HG02943 (cell line): ENCODE measurements around the gene FLNC.

Experiments used
- ATAC-seq: cut with Tn5 transposase; IDR thresholded peaks from one replicate; pipeline ENCODE4 v1.9.1; 2021; ENCODE audit warnings: mild to moderate bottlenecking, low read depth, moderate library complexity; ENCODE audit not compliant: unreplicated experiment

Gene FLNC

DNA sequence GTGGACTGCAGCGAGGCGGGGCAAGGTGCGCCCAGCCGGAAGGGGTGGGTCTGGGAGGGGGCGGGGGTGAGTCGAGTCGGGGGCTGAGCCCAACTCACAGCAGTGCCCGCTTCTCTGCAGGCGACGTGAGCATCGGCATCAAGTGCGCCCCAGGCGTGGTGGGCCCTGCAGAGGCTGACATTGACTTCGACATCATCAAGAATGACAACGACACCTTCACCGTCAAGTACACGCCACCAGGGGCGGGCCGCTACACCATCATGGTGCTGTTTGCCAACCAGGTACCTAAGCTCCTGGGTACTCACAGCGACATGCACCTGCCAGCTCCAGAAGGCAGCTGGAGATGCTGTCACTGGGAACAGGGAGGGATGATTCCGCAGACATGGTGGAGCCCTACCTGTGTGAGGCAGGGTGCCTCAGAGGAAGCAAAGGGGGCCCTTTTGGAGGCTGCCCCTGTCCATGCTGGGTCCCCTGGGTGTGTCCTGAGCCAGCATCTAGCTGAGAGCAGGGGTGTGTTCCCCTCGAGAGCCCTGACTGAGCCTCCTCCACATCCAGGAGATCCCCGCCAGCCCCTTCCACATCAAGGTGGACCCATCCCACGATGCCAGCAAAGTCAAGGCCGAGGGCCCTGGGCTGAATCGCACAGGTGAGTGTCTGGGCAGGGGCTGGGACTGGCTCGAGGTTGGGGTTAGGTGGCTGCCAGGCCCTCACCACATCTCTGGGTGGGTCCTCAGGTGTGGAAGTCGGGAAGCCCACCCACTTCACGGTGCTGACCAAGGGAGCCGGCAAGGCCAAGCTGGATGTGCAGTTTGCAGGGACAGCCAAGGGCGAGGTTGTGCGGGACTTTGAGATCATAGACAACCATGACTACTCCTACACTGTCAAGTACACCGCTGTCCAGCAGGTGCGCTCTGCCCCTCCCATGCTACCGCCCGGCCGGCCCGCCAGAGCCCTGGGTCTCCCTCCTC, 12.8 kb downstream of the FLNC start:
- ATAC-seq = no peak

DNA sequence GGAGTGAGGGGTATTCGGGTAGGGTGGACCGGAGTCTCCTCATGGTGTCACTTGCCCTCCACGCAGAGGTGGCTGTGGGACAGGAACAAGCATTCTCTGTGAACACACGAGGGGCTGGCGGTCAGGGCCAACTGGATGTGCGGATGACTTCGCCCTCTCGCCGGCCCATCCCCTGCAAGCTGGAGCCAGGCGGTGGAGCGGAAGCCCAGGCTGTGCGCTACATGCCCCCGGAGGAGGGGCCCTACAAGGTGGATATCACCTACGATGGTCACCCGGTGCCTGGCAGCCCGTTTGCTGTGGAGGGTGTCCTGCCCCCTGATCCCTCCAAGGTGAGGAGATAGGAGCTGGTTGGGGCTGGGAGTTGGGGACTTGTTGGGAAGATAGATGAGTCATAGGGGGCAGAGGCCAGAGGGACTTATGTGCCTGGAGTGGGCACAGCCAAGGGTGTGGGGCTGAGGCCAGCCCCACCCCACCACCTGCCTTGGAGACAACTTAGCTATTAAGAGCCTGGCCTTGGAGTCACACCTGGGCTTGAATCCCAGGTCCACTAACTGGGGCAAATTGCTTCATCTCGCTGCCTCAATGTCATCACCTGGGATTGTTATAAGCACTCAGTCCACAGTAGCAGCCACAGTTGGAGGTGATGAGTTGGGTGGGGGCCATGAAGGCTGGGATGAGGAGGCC, 13.9 kb downstream of the FLNC start:
- ATAC-seq = no peak

DNA sequence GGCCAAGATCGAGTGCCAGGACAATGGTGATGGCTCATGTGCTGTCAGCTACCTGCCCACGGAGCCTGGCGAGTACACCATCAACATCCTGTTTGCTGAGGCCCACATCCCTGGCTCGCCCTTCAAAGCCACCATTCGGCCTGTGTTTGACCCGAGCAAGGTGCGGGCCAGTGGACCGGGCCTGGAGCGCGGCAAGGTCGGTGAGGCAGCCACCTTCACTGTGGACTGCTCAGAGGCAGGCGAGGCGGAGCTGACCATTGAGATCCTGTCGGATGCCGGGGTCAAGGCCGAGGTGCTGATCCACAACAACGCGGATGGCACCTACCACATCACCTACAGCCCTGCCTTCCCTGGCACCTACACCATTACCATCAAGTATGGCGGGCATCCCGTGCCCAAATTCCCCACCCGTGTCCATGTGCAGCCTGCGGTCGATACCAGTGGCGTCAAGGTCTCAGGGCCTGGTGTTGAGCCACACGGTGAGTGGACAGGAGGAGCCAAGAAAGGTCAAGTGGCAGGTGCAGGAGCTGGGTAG, 14.6 kb downstream of the FLNC start:
- no peak for ATAC-seq

DNA sequence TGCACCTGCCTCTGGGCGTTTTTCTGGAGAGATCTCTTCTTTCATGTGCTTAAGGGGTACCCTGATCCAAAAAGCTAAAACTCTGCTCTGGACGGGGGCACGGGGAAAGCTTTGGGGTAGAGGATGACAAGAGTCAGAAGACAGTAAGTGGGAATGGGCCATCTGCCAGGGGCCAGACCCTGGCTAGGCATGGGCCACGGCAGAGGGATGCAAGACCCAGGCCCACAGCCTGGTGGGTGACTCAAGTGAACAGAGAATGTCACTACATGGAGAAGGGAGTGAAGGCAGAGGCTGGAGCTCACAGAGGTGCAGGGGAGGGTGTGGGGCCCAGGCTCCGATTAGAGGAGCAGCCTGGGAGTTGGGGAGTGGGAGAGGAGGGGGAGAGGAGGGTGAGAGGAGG, 15.3 kb downstream of the FLNC start:
- no peak for ATAC-seq

DNA sequence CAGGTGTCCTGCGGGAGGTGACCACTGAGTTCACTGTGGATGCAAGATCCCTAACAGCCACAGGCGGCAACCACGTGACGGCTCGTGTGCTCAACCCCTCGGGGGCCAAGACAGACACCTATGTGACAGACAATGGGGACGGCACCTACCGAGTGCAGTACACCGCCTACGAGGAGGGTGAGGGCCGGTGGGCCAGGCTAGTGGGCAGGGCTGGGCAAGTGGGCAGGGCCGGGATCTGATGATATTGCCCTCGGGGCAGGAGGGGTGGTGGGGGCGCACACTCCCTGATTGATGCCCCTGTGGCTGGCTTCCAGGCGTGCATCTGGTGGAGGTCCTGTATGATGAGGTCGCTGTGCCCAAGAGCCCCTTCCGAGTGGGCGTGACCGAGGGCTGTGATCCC, 15.8 kb downstream of the FLNC start:
- ATAC-seq = no peak

DNA sequence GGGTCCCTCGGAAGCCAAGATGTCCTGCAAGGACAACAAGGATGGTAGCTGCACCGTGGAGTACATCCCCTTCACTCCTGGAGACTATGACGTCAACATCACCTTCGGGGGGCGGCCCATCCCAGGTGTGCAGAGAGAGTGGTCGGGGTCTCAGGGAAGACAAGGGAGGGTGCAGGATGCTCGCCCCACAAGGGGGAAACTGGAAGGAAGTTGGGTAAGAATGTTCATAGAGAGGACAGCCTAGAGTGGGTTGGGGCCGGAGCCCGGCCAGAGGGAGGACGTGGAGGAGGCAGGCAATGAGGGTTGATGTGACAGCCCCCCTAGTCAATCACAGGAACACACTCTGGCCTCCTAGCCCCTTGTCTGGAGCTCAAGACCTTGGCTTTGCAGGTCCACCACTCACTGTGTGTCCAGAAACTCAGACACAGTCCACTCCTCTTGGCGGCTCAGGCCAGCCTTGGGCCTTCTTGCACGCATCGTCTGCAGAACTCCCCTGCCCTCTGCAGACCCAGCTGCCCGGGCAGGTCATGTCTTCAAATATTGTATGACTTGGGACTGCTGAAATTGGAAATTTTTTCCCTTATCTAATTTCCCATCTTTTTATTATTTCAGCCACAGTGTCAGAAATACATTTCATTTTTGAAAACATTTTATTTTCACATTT, 16.7 kb downstream of the FLNC start:
- ATAC-seq = no peak

DNA sequence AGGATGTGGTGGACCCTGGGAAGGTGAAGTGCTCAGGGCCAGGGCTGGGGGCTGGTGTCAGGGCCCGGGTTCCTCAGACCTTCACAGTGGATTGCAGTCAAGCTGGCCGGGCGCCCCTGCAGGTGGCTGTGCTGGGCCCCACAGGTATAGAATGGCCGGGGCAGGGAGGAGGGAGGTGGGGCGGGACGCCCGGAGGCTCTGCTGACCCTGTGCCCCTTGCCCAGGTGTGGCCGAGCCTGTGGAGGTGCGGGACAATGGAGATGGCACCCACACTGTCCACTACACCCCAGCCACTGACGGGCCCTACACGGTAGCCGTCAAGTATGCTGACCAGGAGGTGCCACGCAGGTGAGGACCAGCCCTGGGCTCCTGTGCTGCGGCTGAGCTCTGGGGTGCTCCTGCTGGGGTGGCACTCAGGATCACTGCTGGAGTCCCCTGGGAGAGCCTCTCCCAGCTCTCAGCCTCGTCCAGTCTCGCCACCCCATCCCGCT, 17.6 kb downstream of the FLNC start:
- no peak for ATAC-seq

DNA sequence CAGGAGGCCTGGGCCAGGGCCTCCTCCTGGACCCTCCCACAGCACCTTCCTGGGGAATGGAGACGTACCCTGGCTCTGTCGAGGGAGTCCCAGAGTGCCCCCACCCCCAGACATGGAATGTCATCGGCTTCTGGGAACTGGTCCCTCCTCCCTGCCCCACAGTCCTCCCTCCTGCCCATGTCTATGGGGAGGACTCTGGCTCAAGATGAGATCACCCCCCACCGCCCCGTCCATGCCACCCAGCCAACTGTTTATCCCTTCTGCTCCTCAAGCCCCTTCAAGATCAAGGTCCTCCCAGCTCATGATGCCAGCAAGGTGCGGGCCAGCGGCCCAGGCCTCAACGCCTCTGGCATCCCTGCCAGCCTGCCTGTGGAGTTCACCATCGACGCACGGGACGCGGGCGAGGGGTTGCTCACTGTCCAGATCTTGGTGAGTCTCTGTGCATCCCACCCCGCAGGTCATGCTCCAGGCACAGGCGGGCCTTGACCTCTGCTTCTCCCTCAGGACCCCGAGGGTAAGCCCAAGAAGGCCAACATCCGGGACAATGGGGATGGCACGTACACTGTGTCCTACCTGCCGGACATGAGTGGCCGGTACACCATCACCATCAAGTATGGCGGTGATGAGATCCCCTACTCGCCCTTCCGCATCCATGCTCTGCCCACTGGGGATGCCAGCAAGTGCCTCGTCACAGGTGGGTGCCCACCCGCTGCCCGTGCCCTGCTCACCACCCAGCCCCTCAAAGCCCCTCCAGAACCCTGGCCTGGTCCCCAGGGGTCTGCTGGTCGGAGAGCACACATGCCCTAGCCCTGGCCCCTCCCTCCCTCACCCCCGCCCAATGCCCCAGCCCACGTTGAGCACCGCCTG, 18.3 kb downstream of the FLNC start:
- ATAC-seq = no peak

DNA sequence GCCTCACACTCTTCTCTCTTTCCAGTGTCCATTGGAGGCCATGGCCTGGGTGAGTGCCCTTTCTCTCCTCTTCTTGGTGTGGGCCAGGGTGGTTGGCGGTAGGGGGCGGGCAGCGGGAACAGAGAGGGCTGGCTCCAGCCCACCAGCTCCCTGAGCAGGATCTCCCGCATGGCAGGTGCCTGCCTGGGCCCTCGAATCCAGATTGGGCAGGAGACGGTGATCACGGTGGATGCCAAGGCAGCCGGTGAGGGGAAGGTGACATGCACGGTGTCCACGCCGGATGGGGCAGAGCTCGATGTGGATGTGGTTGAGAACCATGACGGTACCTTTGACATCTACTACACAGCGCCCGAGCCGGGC, 18.9 kb downstream of the FLNC start:
- no peak for ATAC-seq

DNA sequence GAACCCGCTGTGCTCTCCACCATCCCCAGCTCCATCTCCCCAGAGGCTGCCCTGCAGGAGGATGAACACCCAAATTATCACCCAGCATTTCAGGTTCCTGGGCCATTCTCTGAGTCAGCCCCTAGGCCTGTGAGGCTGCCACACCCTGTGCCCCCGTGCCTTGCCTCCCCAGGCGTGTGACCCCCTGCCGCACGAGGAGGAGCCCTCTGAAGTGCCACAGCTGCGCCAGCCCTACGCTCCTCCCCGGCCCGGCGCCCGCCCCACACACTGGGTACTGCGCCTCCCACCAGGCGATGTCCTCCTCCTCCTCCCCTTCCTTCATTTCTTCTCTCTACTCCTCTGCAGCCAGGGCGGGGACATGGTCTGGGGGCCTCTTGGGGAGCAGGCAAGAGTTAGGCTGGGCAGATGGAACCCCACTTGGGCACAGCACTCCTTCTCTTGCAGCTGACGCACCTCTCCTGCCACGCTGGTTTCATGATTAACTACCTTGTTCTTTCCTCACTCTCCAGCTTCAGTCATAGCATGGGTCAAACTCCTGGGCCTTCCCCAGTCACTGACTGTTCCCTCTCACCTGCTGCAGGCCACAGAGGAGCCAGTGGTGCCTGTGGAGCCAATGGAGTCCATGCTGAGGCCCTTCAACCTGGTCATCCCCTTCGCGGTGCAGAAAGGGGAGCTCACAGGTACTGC, 19.7 kb downstream of the FLNC start:
- ATAC-seq = no peak

DNA sequence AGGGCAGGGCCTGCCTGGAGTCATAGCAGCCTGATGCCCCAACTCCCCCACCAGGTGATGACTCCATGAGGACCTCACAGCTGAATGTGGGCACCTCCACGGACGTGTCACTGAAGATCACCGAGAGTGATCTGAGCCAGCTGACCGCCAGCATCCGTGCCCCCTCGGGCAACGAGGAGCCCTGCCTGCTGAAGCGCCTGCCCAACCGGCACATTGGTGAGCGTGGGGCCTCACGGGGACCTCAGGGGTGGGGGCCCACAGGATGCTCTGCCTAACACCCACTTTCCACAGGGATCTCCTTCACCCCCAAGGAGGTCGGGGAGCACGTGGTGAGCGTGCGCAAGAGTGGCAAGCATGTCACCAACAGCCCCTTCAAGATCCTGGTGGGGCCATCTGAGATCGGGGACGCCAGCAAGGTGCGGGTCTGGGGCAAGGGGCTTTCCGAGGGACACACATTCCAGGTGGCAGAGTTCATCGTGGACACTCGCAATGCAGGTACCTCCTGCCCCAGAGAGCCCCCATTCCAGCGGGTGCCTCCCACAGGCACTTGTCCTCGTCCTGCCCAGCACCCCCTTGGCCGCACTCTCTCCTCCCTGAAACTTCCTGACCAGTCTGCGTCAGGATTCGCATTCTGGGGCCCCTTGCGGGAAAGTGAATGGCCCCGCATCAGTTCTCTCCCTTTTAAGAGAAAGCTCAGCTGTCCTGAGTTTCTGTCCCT, 22.5 kb downstream of the FLNC start:
- ATAC-seq = no peak

DNA sequence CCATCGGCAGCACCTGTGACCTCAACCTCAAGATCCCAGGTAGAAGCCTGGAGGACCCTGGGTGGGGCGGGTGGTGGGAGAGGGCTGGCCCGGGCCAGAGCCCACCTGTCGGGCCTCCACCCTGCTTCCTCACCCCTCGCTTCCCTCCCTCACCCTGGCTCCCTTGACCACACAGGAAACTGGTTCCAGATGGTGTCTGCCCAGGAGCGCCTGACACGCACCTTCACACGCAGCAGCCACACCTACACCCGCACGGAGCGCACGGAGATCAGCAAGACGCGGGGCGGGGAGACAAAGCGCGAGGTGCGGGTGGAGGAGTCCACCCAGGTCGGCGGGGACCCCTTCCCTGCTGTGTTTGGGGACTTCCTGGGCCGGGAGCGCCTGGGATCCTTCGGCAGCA, 23.6 kb downstream of the FLNC start:
- no peak for ATAC-seq

DNA sequence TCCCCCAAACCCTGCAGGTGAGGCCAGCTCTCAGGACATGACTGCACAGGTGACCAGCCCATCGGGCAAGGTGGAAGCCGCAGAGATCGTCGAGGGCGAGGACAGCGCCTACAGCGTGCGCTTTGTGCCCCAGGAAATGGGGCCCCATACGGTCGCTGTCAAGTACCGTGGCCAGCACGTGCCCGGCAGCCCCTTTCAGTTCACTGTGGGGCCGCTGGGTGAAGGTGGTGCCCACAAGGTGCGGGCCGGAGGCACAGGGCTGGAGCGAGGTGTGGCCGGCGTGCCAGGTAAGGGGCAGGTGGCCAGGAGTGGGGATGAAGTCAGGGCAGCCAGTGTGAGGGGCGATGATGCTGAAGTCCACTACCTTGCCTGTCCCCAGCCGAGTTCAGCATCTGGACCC, 24.2 kb downstream of the FLNC start:
- no peak for ATAC-seq

DNA sequence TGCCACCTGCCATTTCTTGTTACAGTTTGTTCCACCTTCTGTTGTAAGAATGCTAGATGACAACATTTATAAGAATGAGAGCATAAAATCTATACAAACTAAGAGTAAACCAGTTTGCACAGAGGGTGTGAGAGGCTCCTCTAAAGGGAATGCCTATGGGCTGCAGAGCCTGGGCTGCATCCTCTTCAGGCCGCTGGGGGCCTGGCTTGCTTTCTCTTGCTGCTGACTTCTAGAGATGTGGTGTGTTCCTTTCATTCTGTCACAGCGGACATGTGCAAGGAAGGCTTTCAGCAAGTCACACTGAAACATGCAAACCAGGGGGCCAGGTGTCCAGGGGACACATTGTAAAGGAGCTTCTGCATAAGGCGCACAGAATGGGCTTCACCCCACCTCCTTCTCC, 25.4 kb downstream of the FLNC start:
- ATAC-seq = no peak

DNA sequence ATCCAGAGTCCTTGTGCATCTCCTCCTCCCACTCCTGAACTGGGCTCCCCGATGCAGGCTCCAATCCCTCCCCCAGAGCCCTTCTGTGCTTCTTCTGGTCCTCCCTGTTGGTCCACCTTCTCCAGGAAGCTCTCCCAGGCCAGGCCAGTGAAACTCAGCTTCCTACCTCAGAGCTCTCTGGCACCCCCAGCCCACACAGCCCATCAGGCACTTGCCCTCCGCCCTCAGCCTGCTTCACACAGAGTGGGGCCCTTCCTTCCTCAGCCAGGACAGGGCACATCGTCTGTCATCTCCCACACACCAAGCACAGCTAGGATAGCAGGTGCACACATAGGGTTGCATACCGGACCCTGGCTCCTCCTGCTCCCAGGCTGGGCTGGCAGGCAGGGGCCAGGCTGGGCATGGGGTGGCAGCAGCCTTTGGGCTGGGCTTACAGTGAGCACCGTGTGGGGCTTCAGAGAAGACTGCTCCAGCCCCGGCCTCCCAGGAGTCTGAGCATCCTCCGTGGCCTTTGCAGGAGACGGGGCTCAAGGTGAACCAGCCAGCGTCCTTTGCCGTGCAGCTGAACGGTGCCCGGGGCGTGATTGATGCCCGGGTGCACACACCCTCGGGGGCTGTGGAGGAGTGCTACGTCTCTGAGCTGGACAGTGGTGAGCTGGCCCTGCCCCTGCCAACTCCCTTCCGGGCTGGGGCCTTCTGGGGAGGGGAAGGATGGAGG, 26.0 kb downstream of the FLNC start:
- no peak for ATAC-seq

DNA sequence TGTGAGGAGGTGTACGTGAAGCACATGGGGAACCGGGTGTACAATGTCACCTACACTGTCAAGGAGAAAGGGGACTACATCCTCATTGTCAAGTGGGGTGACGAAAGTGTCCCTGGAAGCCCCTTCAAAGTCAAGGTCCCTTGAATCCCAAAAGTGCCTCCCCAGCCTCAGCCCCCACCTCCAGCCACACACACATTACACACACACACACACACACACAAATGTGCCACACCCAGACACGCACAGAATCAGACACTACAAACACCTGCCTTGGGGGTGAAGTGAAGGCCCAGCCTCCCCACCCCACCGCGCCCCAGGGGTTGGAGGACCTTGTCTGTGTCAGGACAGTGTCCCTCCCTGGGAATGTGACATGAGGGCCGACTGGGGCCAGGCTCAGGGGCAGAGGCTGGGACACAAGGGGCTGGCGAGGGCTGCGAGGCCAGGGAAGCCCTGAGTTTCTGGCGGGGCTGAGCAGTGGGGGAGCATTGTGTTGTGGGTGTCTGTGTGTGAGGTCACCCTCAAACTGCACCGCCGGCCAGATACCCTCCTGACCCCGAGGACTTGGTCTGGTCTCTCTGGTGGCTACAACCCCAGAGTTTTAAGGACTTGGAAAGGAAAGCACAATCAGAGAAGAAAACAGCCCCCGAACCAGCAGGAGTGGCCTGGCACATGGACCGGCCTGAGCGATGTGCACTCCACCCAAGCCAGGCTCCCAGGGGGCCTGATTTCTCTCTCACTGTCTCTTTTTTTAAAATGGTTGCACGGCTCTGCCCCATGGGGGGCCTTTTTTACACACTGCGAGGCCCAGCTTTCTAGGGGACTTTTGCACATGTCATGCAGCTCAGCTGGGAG, 28.4 kb downstream of the FLNC start:
- no peak for ATAC-seq
